IPS DF 19.7 (cell line): ENCODE results near the gene SUN2.

Source experiments
- DNase-seq: peaks from one replicate; pipeline ENCODE4 v3.0.0-alpha.2; 2013; ENCODE audit warnings: low read depth, low spot score

Gene SUN2

GRCh38 chr22:38735126-38735464 lies 20.7 kb downstream of the SUN2 start:
- DNase-seq, result no peak

GRCh38 chr22:38734421-38735100 lies 21.2 kb downstream of the SUN2 start:
- DNase-seq, result no peak

GRCh38 chr22:38733724-38734381 lies 21.9 kb downstream of the SUN2 start:
- no peak for DNase-seq

- DNase-seq, result no peak
These were observed 22.5 kb downstream of the SUN2 start for GRCh38 chr22:38733329-38733723.

GRCh38 chr22:38732251-38732815 lies 23.5 kb downstream of the SUN2 start:
- no peak for DNase-seq

- no peak for DNase-seq
These were observed 24.1 kb downstream of the SUN2 start for GRCh38 chr22:38731703-38732161.

GRCh38 chr22:38730411-38730871 lies 25.4 kb downstream of the SUN2 start:
- DNase-seq, result no peak

- DNase-seq, result no peak
These were observed 25.9 kb downstream of the SUN2 start for GRCh38 chr22:38729946-38730345.

- no peak for DNase-seq
These were observed 26.7 kb downstream of the SUN2 start for GRCh38 chr22:38728871-38729796.

- no peak for DNase-seq
These were observed 28.0 kb downstream of the SUN2 start for GRCh38 chr22:38727530-38728451.

GRCh38 chr22:38727123-38727522 lies 28.7 kb downstream of the SUN2 start:
- DNase-seq, result no peak

GRCh38 chr22:38725900-38726655 lies 29.7 kb downstream of the SUN2 start:
- DNase-seq, result no peak

- no peak for DNase-seq
These were observed 30.7 kb downstream of the SUN2 start for GRCh38 chr22:38724926-38725571.

- DNase-seq, result no peak
These were observed 31.6 kb downstream of the SUN2 start for GRCh38 chr22:38724176-38724575.

GRCh38 chr22:38721551-38721950 lies 34.2 kb downstream of the SUN2 start:
- DNase-seq, result no peak

GRCh38 chr22:38720350-38720749 lies 35.4 kb downstream of the SUN2 start:
- no peak for DNase-seq

- no peak for DNase-seq
These were observed 36.6 kb downstream of the SUN2 start for GRCh38 chr22:38719196-38719595.

GRCh38 chr22:38718414-38718813 lies 37.4 kb downstream of the SUN2 start:
- DNase-seq, result no peak

GRCh38 chr22:38717244-38717643 lies 38.6 kb downstream of the SUN2 start:
- DNase-seq, result no peak

- no peak for DNase-seq
These were observed 39.0 kb downstream of the SUN2 start for GRCh38 chr22:38716826-38717225.
